HG02938 (cell line): Measurements from ENCODE around the gene SUPT4H1.
A peak's percentile ranks its signal among the peaks of the same experiment; 100 is the strongest.
"Not testable (repeated sequence)": the region's sequence is repeated elsewhere in the genome, so short reads cannot be mapped to it uniquely, and the experiment has no call there.

Source experiments
- ATAC-seq: cut with Tn5 transposase; IDR thresholded peaks from one replicate; pipeline ENCODE4 v1.9.1; 2021; ENCODE audit warnings: mild to moderate bottlenecking, moderate library complexity; ENCODE audit not compliant: unreplicated experiment

SUPT4H1 gene

GRCh38 chr17:58341861-58342475, 10.0 kb downstream of the SUPT4H1 start:
- ATAC-seq: no peak

GRCh38 chr17:58341136-58341860, 10.7 kb downstream of the SUPT4H1 start:
- ATAC-seq: not testable (repeated sequence)

DNA sequence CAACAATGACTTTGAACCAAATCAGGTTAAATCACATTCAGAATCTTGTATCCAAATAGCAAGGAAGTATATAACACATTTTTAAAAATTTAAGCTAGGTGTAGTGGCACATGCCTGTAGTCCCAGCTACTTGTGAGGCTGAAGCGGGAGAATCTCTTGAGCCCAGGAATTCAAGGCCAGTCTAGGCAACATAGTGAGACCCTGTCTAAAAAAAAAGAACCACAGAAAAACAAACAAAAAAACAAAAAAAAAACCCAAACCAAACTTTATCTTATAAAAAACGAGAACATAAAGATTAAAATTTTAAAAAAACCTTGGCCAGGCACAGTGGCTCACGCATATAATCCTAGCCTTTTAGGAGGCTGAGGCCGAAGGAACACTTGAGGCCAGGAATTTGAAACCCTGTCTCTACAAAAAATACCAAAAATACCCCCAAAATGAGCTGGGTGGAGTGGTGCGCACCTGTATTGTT, 11.6 kb downstream of the SUPT4H1 start:
- no peak for ATAC-seq

DNA sequence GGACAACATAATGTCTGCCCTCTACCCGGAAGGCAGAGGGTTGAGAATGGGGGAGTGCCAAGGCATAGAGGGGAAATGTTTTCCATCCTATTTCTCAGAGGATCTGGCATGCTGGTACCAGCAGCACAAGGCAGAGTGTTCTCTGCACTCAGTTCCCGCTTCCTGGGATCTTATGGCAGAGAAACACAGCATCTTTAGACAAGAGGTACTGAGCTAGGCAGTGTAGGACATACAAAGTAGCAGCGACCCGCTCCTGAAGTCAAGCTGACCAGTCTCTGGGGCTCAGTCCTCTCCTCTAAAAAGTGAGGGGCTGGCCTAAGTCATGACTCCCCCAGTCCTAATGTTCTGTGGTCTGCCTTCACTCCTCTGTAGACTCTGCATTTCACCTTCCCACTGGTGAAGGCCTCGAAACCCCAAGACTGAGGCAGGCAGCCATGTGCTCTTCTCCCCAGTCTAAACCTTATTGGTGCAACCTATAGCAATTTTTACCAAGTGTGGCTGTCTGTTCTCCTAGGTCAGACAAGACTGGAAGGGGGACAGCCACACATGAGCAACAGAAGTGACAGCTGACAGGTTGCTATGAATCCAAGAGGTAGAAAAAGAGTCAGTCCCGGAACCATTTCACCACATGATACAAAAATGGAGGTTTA, 12.1 kb downstream of the SUPT4H1 start:
- no peak for ATAC-seq

- ATAC-seq: no peak
Observed at GRCh38 chr17:58338841-58339754, 12.9 kb downstream of the SUPT4H1 start.

GRCh38 chr17:58338454-58338840, 13.6 kb downstream of the SUPT4H1 start:
- no peak for ATAC-seq

- ATAC-seq: peak; percentile 57
Observed at GRCh38 chr17:58337600-58338453, 14.2 kb downstream of the SUPT4H1 start.

GRCh38 chr17:58337210-58337599, 14.8 kb downstream of the SUPT4H1 start:
- no peak for ATAC-seq

DNA sequence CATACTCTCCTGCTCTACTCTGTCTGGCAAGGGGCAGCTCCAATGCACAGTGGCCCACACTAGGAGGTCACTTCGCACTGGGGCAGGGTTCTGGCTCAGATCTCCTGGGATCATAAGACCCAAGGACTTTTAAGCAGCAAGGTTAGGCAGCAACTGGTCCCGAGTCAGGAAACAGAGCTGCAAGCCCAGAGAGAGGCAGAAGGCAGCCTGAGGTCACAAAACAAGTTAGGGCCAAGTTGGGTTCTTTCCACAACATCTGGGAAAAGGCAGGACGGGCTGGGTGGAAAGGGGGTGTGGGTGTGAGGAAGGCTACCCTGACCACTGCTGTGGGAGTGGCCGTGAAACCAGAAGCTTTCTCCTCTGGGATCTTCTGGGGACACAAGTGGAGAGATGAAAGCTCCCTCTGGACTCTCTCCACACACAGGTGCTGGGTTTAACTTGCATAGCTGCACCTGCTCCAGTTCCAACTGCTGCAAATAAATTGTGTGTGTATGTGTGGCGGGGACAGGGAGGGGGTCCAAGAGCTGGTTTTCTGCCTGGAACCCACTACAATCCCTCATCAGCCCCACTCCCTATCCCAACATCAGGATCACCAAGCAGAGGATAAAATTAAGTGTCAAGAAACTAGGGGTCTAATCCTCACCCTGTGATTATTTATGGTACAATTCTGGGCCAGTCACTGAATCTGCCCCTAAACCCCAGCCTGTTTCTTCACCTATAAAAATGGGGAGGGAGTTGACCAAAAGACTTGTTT, 15.4 kb downstream of the SUPT4H1 start:
- no peak for ATAC-seq

DNA sequence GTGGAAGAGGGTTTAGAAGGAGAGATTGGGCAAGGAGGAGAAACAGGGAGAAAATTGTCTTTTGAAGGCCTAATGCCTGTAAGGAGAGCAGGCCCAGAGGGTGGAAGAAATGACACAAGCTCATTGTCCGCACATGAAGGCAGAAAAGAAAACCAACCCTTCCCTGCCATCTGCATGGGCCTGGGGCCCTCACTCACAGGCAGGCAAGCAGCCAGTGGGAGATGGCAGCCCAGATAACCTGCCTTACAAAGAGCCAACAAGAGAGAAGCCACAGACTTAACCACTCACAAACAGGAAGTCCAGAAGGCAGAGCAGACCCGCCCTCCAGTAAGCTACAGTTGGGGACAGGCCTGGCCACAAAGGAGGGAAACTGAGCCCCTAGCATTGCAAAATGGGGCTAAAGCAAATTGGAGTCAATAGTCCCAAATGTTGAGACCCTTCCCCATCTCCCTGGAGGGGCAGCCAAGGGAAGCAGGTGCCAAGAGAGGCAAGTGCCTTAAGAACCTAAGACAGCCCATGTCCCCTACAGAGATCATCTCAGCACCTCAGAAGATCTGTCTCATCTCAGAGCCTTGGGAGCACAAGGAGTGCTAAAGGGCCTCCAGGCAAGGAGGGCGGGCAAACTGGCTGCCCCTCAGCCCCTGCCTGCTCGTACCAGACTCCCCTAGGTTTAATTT, 16.1 kb downstream of the SUPT4H1 start:
- ATAC-seq: no peak

DNA sequence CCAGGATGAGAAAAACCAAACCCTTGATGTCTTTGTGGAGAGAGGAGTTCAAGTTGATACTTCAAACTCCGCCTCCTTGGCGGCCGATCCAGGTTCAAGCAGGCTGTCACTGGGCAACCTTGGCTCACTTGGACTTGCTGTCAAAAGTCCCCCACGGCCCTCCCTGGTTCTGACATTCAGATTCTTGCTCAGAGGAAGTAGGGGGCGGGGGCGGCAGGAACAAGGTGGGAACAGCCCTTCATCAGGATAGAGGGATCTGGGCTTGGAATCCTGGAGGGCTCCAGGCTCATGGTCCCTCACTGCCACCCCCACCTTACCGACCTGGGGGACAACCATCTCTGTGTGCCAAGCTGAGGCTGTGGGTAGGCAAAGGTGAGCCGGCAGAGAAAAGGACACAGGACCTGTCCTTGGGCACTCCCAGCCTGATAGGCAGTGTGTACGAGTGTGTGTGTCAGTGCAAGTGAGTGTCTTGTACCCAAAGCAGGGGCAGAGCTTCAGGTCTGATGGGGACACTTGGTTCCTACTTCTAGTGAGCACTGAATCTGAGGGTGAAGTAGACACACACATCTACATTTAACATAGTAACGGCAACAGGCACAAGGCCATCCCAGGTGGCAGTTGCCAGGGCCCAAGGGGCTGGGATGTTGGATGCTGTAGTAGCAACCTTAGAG, 16.8 kb downstream of the SUPT4H1 start:
- no peak for ATAC-seq

GRCh38 chr17:58334661-58335060, 17.3 kb downstream of the SUPT4H1 start:
- no peak for ATAC-seq

- ATAC-seq: no peak
Observed at GRCh38 chr17:58334256-58334655, 17.7 kb downstream of the SUPT4H1 start.

GRCh38 chr17:58333736-58334207, 18.2 kb downstream of the SUPT4H1 start:
- ATAC-seq: no peak

DNA sequence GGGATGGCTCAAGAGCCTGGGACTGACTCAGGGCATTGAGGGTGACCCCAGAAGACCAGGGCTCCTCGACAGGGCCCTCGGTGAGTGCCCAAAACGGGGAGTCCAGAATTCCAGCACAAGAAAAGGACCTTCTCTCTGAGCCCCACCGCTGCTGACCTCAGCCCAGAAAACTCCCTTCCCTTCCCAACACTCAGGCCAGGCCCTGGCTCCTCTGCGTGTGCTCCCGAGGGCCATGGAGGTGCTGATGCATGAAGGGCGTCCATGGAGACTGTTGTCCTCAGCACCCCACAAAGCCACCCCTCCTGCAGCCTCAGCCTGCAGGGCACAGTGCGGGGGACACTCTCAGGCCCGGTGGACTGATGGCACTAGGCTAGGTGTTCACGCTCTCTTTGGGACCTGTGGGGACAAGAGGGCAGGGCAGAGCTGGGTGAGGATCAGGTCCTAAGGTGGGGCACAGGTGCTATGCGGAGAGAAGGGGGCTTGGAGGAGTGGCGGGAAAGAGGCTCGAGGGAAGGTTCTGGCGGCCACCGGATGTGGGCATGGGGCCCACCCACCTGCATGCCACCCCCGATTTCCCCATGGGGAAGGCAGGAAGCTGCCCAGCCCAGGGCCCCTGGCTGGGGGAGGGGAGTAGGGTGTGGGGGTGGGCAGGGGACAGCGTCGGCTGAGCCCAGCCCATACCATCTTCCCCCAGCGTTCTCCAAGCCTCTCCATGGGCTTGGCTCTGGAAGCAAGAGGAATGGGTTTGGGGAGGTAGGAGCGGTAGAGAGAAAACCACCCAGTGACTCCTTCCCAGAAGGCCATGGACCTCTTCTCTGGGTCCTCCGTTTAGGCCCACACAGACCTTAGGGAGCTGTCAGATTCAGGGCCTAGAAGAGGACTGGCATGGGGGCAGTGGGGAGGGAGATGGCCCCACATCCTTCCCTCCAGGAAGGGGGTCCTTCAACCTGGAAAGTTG, 18.9 kb downstream of the SUPT4H1 start:
- no peak for ATAC-seq

- ATAC-seq: no peak
Observed at GRCh38 chr17:58331815-58332777, 19.9 kb downstream of the SUPT4H1 start.
